Fibroblast of lung (primary cell): ENCODE measurements around the gene DLG4. TPM values are rescaled to one million over a fixed set of nuclear protein-coding genes. Genes with fewer than 3 reads are reported as not detected.

Experiments used
- DNase-seq, 2 donors: peaks; one replicate each; pipeline versions ENCODE4 v3.0.0 to v3.0.0-alpha.2; 2010; ENCODE audit warnings: low read depth in 2 of 2
- H2AFZ ChIP-seq: 2 replicates; pipeline ENCODE4 v1.5.1; 2012; ENCODE audit warnings: low read length, control low read depth, inconsistent platforms
- H3K27ac ChIP-seq: 2 replicates; pipeline ENCODE4 v1.5.1; 2011; ENCODE audit warnings: low read length, control low read depth; ENCODE audit not compliant: insufficient read depth
- H3K27me3 ChIP-seq: 2 replicates; pipeline ENCODE4 v1.5.1; 2011; ENCODE audit warnings: mild to moderate bottlenecking, low read length; ENCODE audit not compliant: control insufficient read depth, insufficient read depth
- H3K36me3 ChIP-seq: 2 replicates; pipeline ENCODE4 v1.5.1; 2011; ENCODE audit warnings: low read length; ENCODE audit not compliant: control insufficient read depth, insufficient read depth
- H3K4me1 ChIP-seq: 2 replicates; pipeline ENCODE4 v1.5.1; 2011; ENCODE audit warnings: low read length; ENCODE audit not compliant: control insufficient read depth, insufficient read depth; ENCODE audit errors: extremely low read depth
- H3K4me2 ChIP-seq: 2 replicates; pipeline ENCODE4 v1.5.1; 2011; ENCODE audit warnings: low read length, control low read depth; ENCODE audit not compliant: insufficient read depth; ENCODE audit errors: extremely low read depth
- H3K4me3 ChIP-seq, 4 experiments: fragments of 200-600 bp in 1 of 4; sonication (generic) in 1 of 4; replicated peaks in 1 of 4; 2 replicates each; pipeline ENCODE4 v1.5.1; 2011 to 2016; ENCODE audit warnings: low read length in 4 of 4, low read depth in 3 of 4, mild to moderate bottlenecking in 3 of 4, control low read depth in 2 of 4, inconsistent platforms in 1 of 4, mixed read lengths in 1 of 4; ENCODE audit not compliant: insufficient read depth in 1 of 4; ENCODE audit errors: control extremely low read depth in 1 of 4
- H3K79me2 ChIP-seq: 2 replicates; pipeline ENCODE4 v1.5.1; 2012; ENCODE audit warnings: mild to moderate bottlenecking, low read length, inconsistent platforms; ENCODE audit not compliant: control insufficient read depth, insufficient read depth
- H3K9ac ChIP-seq: 2 replicates; pipeline ENCODE4 v1.5.1; 2011; ENCODE audit warnings: mild to moderate bottlenecking, low read length, control low read depth; ENCODE audit not compliant: insufficient read depth
- H3K9me3 ChIP-seq: 2 replicates; pipeline ENCODE4 v1.5.1; 2012; ENCODE audit warnings: low read depth, low read length; ENCODE audit not compliant: control insufficient read depth, insufficient read depth
- H4K20me1 ChIP-seq: 2 replicates; pipeline ENCODE4 v1.5.1; 2011; ENCODE audit warnings: low read length; ENCODE audit not compliant: control insufficient read depth, insufficient read depth; ENCODE audit errors: extremely low read depth
- CTCF ChIP-seq, 2 donors: IDR thresholded peaks in 1 of 2; conservative IDR thresholded peaks in 1 of 2; 1 replicate in 1 of 2; 2 replicates in 1 of 2; pipeline ENCODE4 v1.5.1; 2011 to 2012; ENCODE audit warnings: low read length in 2 of 2, control low read depth in 1 of 2, inconsistent platforms in 1 of 2, low read depth in 1 of 2, mild to moderate bottlenecking in 1 of 2
- EZH2 ChIP-seq: IDR thresholded peaks from 2 replicates; pipeline ENCODE4 v1.5.1; 2012; ENCODE audit warnings: low read length, control low read depth, mild to moderate bottlenecking; ENCODE audit errors: missing control alignments
- polyA plus RNA-seq, 2 donors: library from polyadenylated mRNA; depleted of rRNA in 1 of 2; stranded (reverse) in 1 of 2; unstranded in 1 of 2; fragments of >200 nt; gene quantifications; 2 replicates each; pipeline ENCODE4 v1.2.1, GENCODE V29; 2011 to 2012; ENCODE audit warnings: missing spikeins in 1 of 2
- total RNA-seq: library from RNA; depleted of rRNA; stranded (reverse); fragments of >200 nt; gene quantifications from 2 replicates; pipeline ENCODE4 v1.2.1, GENCODE V29; 2014

The DLG4 gene
- total and polyA plus RNA-seq, 2 donors (not counting 1 experiment from before 2014, with no cell fraction given) = 11.3 to 22.0 TPM

DNA sequence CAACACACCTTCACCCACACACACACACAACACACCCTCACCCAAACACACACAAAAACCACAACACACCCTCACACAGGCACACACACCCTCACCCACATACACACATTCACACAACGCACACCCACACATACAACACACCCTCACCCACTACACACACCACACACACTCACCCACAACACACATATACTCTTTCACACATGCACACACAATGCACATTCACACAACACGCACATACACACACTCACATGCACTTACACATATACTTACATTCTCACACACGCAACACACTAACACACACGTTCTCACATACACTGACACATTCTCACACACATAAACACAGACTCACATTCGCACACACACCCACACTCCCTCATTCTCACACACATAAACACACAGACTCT lies 44.3 kb downstream of the DLG4 start:
- Histone ChIP-seq H3K36me3 (no peaks in the 10 kb centered on the region), H3K79me2 (no peaks in the 10 kb centered on the region), H3K9me3 (no peaks in the 10 kb centered on the region), H3K27me3 (peaks cover 2% of the 10 kb centered on the region), H3K27ac (no peak overlapping the region), H3K9ac (no peak overlapping the region), H3K4me2 (no peak overlapping the region), H2AFZ (no peak overlapping the region), H3K4me1 (no peaks in the 10 kb centered on the region), H4K20me1 (no peaks in the 10 kb centered on the region), H3K4me3 (no peak overlapping the region)
- DNase-seq = no peak
- TF ChIP-seq CTCF (conservative IDR thresholded peaks at IDR 0.05 in 1 of 2, IDR thresholded peaks at IDR 0.05 in 1 of 2; ENCODE audit: low read depth in 1 of 2, low read length in 2 of 2) = no peak
- no peak for TF ChIP-seq EZH2

- Histone ChIP-seq H3K9ac (no peak overlapping the region), H4K20me1 (no peaks in the 10 kb centered on the region), H3K36me3 (no peaks in the 10 kb centered on the region), H3K4me3 (no peak overlapping the region), H3K27ac (no peak overlapping the region), H3K4me1 (no peaks in the 10 kb centered on the region), H3K9me3 (no peaks in the 10 kb centered on the region), H3K27me3 (peaks cover 2% of the 10 kb centered on the region), H3K4me2 (no peak overlapping the region), H2AFZ (no peak overlapping the region), H3K79me2 (no peaks in the 10 kb centered on the region)
- peak in 1 of 2 donors; percentile 13 for DNase-seq
- TF ChIP-seq CTCF (conservative IDR thresholded peaks at IDR 0.05 in 1 of 2, IDR thresholded peaks at IDR 0.05 in 1 of 2; ENCODE audit: low read depth in 1 of 2, low read length in 2 of 2) = no peak
- no peak for TF ChIP-seq EZH2
These were observed 44.9 kb downstream of the DLG4 start for GRCh38 chr17:7174603-7175326.

DNA sequence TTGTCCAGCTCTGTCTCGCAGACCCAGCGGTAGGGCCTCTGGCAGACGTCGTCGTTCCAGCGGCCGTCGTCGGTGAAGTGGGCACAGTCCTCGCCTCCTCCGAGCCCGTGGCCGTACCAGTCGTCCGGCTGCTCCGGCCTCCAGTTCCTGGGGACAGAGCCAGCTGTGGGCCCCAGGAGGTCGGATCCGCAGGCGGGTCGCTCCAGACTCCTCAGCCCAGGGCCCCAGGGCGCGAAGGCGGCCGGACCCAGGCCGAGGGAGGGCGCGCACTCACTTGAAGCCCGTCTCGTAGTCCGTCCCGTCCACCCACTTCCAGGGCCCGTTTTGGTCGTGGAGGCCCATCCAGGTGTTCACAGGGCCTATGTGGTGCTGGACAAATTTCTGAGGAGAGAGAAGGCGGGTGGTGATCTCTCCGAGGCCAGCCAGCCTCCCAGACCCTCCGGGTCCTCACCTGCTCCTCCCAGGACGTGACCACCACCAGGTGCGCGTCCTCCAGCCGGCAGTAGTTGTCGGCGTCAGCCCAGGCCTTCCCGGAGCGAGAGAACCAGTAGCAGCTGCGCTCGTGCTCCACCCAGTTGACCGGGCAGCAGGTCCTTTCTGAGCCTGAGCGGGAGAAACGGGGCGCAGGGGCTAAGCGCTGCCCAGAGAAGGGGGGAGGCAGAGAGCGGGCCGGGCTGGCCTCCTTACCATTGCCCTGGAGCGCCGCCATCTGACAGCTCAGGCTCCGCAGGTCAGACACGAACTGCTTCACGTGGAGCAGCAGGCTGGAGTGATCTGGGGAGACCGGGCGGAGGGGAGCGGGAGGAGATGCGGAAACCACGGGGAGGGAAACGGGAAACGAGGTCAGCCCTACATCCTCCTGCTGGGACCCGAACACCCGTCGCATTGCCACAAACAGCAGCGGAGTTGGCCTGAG lies 45.7 kb downstream of the DLG4 start:
- Histone ChIP-seq H3K9ac (no peak overlapping the region), H2AFZ (no peak overlapping the region)
- peak in 1 of 2 donors; percentile 27 for DNase-seq

More for the DNA sequence above, 45.7 kb downstream of the DLG4 start:
- TF ChIP-seq CTCF (conservative IDR thresholded peaks at IDR 0.05 in 1 of 2, IDR thresholded peaks at IDR 0.05 in 1 of 2; ENCODE audit: low read depth in 1 of 2, low read length in 2 of 2) (no peak), EZH2 (no peak)
- Histone ChIP-seq H3K79me2 (no peaks in the 10 kb centered on the region), H4K20me1 (no peaks in the 10 kb centered on the region), H3K4me3 (no peak overlapping the region), H3K9me3 (no peaks in the 10 kb centered on the region), H3K27me3 (peaks cover 2% of the 10 kb centered on the region), H3K36me3 (no peaks in the 10 kb centered on the region), H3K4me1 (no peaks in the 10 kb centered on the region), H3K4me2 (no peak overlapping the region), H3K27ac (no peak overlapping the region)
